K562 (cell line): ENCODE results near the gene SLC1A2. TPM values are rescaled to one million over a fixed set of nuclear protein-coding genes. Genes with fewer than 3 reads are reported as not detected.

ENCODE experiments used
- ATAC-seq: fragments of 200-7000 bp; cut with Tn5 transposase; 3 replicates; pipeline ENCODE4 v1.9.1; 2020; ENCODE audit warnings: moderate library complexity
- BruUV-seq: library from RNA; stranded (reverse); fragments of 400-500 nt; replicated peaks from 2 replicates; lab custom pipeline; 2021; lab: Mats Ljungman, UMichigan
- CTCF ChIA-PET: fragments of 300-600 bp; formaldehyde crosslinking; extraction: SDS; loops from one replicate; lab custom pipeline; 2021; ENCODE audit warnings: low intra/inter-chr PET ratio; lab: Yijun Ruan, JAX
- POLR2A ChIA-PET: fragments of 300-600, 350-650 bp; sonication (Branson Sonifier 250); formaldehyde crosslinking; extraction: SDS; loops from one replicate; lab custom pipeline; 2021; ENCODE audit warnings: antibody characterized with exemption, inconsistent platforms; lab: Yijun Ruan, JAX
- DNase-seq, 4 experiments: peaks; one replicate each; pipeline versions ENCODE4 v3.0.0 to v3.0.0-alpha.2; 2011 to 2018; ENCODE audit warnings: low spot score in 3 of 4, mixed read lengths in 3 of 4; ENCODE audit errors: extremely low read depth in 1 of 4
- FAIRE-seq: peaks from 2 replicates; lab custom pipeline; 2011; peaks lifted over from hg19 to GRCh38; lab: Jason Lieb, UNC
- H2AFZ ChIP-seq: 2 replicates; pipeline ENCODE4 v1.6.0; 2011; ENCODE audit warnings: low read depth, low read length, control low read depth, inconsistent platforms
- H3K27ac ChIP-seq: fragments of 200-600 bp; 3 replicates; pipeline ENCODE4 v1.8.0; 2011; ENCODE audit warnings: low read depth, mild to moderate bottlenecking, control low read depth, inconsistent platforms, low read length, moderate library complexity, mixed read lengths; ENCODE audit errors: extremely low read depth
- H3K27me3 ChIP-seq, 2 experiments: fragments of 300-600 bp in 1 of 2; 2 replicates in 1 of 2; 3 replicates in 1 of 2; pipeline versions ENCODE4 v1.6.0 to v1.8.0; 2011; ENCODE audit warnings: inconsistent platforms in 2 of 2, low read length in 2 of 2, mild to moderate bottlenecking in 1 of 2, mixed read lengths in 1 of 2, moderate library complexity in 1 of 2; ENCODE audit not compliant: control insufficient read depth in 2 of 2, insufficient read depth in 2 of 2
- H3K36me3 ChIP-seq: fragments of 300-600 bp; 3 replicates; pipeline ENCODE4 v1.8.0; 2011; ENCODE audit warnings: mild to moderate bottlenecking, low read length, inconsistent platforms; ENCODE audit not compliant: control insufficient read depth, insufficient read depth
- H3K4me1 ChIP-seq, 2 experiments: fragments of 200-600 bp in 1 of 2; replicated peaks in 1 of 2; 2 replicates in 1 of 2; 3 replicates in 1 of 2; pipeline versions ENCODE4 v1.5.1 to v1.8.0; 2011; ENCODE audit warnings: inconsistent platforms in 2 of 2, low read length in 2 of 2, mild to moderate bottlenecking in 1 of 2, mixed read lengths in 1 of 2, moderate library complexity in 1 of 2; ENCODE audit not compliant: control insufficient read depth in 2 of 2, insufficient read depth in 2 of 2
- H3K4me2 ChIP-seq: 2 replicates; pipeline ENCODE4 v1.6.1; 2011; ENCODE audit warnings: low read length, control low read depth, inconsistent platforms, mixed read lengths; ENCODE audit not compliant: insufficient read depth
- H3K4me3 ChIP-seq: fragments of 200-600 bp; sonication (generic), shearing (Covaris generic); 2 replicates; pipeline ENCODE4 v1.5.1; 2016; ENCODE audit warnings: control low read depth, inconsistent platforms
- H3K79me2 ChIP-seq: fragments of 200-600 bp; 3 replicates; pipeline ENCODE4 v1.8.0; 2011; ENCODE audit warnings: low read length, inconsistent platforms; ENCODE audit not compliant: control insufficient read depth, insufficient read depth
- H3K9ac ChIP-seq, 2 experiments: 2 replicates each; pipeline versions ENCODE4 v1.6.0 to v1.6.1; 2011; ENCODE audit warnings: low read depth in 2 of 2, low read length in 2 of 2, control low read depth in 1 of 2, inconsistent platforms in 1 of 2, mild to moderate bottlenecking in 1 of 2, mixed read lengths in 1 of 2; ENCODE audit not compliant: insufficient read depth in 1 of 2
- H3K9me1 ChIP-seq: one replicate; pipeline ENCODE4 v1.6.0; 2011; ENCODE audit warnings: inconsistent platforms, mild to moderate bottlenecking, low read length, moderate library complexity; ENCODE audit not compliant: control insufficient read depth, insufficient read depth
- H3K9me3 ChIP-seq: replicated peaks from 2 replicates; pipeline ENCODE4 v1.5.1; 2011; ENCODE audit warnings: low read depth, low read length, inconsistent platforms; ENCODE audit not compliant: control insufficient read depth, insufficient read depth
- H4K20me1 ChIP-seq: replicated peaks from 2 replicates; pipeline ENCODE4 v1.6.1; 2011; ENCODE audit warnings: low read length, inconsistent platforms, mixed read lengths; ENCODE audit not compliant: control insufficient read depth, insufficient read depth
- BRF2 ChIP-seq: IDR thresholded peaks from 3 replicates; pipeline ENCODE4 v1.6.1; 2011; ENCODE audit warnings: borderline replicate concordance, mild to moderate bottlenecking; ENCODE audit not compliant: insufficient read length, insufficient read depth
- FOXJ3 ChIP-seq: sonication (generic); formaldehyde crosslinking; IDR thresholded peaks from 2 replicates; pipeline ENCODE4 v1.4.0; 2020; ENCODE audit warnings: mild to moderate bottlenecking, missing genetic modification reagents
- GATA2 ChIP-seq: sonication (generic); formaldehyde crosslinking; IDR thresholded peaks from 2 replicates; pipeline ENCODE4 v1.4.0; 2020; ENCODE audit warnings: mild to moderate bottlenecking, missing genetic modification reagents
- HBP1 ChIP-seq: fragments of 450-650 bp; formaldehyde crosslinking; IDR thresholded peaks from 2 replicates; pipeline ENCODE4 v1.4.0; 2022; ENCODE audit warnings: missing genetic modification characterization
- MXI1 ChIP-seq: IDR thresholded peaks from 2 replicates; pipeline ENCODE4 v1.6.1; 2011; ENCODE audit warnings: low read depth, mild to moderate bottlenecking, improper control_type of control experiment, low read length
- NFYB ChIP-seq: IDR thresholded peaks from 2 replicates; pipeline ENCODE4 v1.6.1; 2011; ENCODE audit warnings: mild to moderate bottlenecking, moderate library complexity; ENCODE audit not compliant: insufficient read length; ENCODE audit errors: extremely low read depth
- NR4A1 ChIP-seq, 2 experiments: fragments of 250-450 bp in 1 of 2; fragments of 450-650 bp in 1 of 2; sonication (Bioruptor Pico) in 1 of 2; IDR thresholded peaks; 2 replicates each; pipeline versions ENCODE4 v1.4.0 to v1.6.1; 2016 to 2020; ENCODE audit warnings: mild to moderate bottlenecking in 2 of 2, missing compliant biosample characterization in 1 of 2, missing genetic modification characterization in 1 of 2, moderate library complexity in 1 of 2
- RBM17 ChIP-seq: fragments of 200-400 bp; formaldehyde crosslinking; IDR thresholded peaks from 2 replicates; pipeline ENCODE4 v1.6.1; 2017; ENCODE audit warnings: low read depth, mild to moderate bottlenecking, low read length, borderline replicate concordance
- TCFL5 ChIP-seq: fragments of 250-450 bp; sonication (Bioruptor Pico); conservative IDR thresholded peaks from 2 replicates; pipeline ENCODE4 v1.6.1; 2021; ENCODE audit warnings: mild to moderate bottlenecking, moderate library complexity, matching md5 sums
- TEAD4 ChIP-seq, 2 experiments: sonication (generic) in 1 of 2; formaldehyde crosslinking in 1 of 2; IDR thresholded peaks; 2 replicates each; pipeline versions ENCODE4 v1.6.1 to v1.8.0; 2012 to 2022; ENCODE audit warnings: borderline replicate concordance in 1 of 2, inconsistent platforms in 1 of 2, low read length in 1 of 2, mild to moderate bottlenecking in 1 of 2, missing genetic modification reagents in 1 of 2
- ZC3H4 ChIP-seq: sonication (generic); formaldehyde crosslinking; IDR thresholded peaks from 2 replicates; pipeline ENCODE4 v1.9.0; 2021; ENCODE audit warnings: missing genetic modification reagents, borderline replicate concordance
- ZNF224 ChIP-seq: sonication (generic); formaldehyde crosslinking; IDR thresholded peaks from 2 replicates; pipeline ENCODE4 v1.8.0; 2022; ENCODE audit warnings: mild to moderate bottlenecking, missing genetic modification reagents
- ZNF316 ChIP-seq: fragments of 450-650 bp; IDR thresholded peaks from 2 replicates; pipeline ENCODE4 v1.6.1; 2016
- ZNF75A ChIP-seq: fragments of 450-650 bp; formaldehyde crosslinking; IDR thresholded peaks from 2 replicates; pipeline ENCODE4 v1.4.0; 2020; ENCODE audit warnings: mild to moderate bottlenecking
- WGBS: fragments of 100-300 bp; shearing (Covaris generic); methylation state at CpG from one replicate; pipeline ENCODE4 v1.1.6; 2016; ENCODE audit warnings: low coverage, mixed read lengths; ENCODE audit not compliant: insufficient coverage; ENCODE audit errors: missing lambda C conversion rate; 5-methylcytosine and 5-hydroxymethylcytosine counted together
- in situ Hi-C: fragments of 300-500 bp; cut with MboI; formaldehyde crosslinking; loops from 4 replicates; pipeline ENCODE4 v1.15.0; 2018; ENCODE audit warnings: inconsistent platforms, mixed read lengths
- intact Hi-C: fragments of 100-400 bp; cut with micrococcal nuclease; formaldehyde crosslinking; loops from 2 replicates; pipeline ENCODE4 v1.14.2; 2022
- polyA plus RNA-seq, 8 experiments: library from polyadenylated mRNA; depleted of rRNA in 4 of 8; stranded (reverse) in 5 of 8; unstranded in 3 of 8; fragments of >200 nt; fragmentation: Nextera tagmentation in 2 of 8; fragmentation: Illumina TruSeq in 1 of 8; extraction: Ambion mirVana in 2 of 8; extraction: Trizol in 1 of 8; gene quantifications; 2 replicates each; pipeline versions ENCODE4 v1.2.1 to v1.2.3, GENCODE V29; 2011 to 2014; ENCODE audit warnings: inconsistent platforms in 1 of 8, missing spikeins in 1 of 8
- total RNA-seq, 7 experiments: library from RNA; depleted of rRNA in 6 of 7; stranded (reverse); fragments of >200 nt in 6 of 7; fragmentation: Illumina TruSeq in 2 of 7; extraction: Trizol in 2 of 7; gene quantifications; 2 replicates each; pipeline versions ENCODE4 v1.2.1 to v1.2.3, GENCODE V29; 2011 to 2021; ENCODE audit warnings: low replicate concordance in 1 of 7

The SLC1A2 gene
- total and polyA plus RNA-seq, 9 of the 15 experiments (the other 6 are each of a cell fraction or from before 2014, with no cell fraction given) = 0.03 to 0.07 (median 0.04) TPM; not detected in 5

GRCh38 chr11:35346472-35347156, 72.7 kb downstream of the SLC1A2 start:
- no TSS peak for BruUV-seq
- CTCF ChIA-PET = no interaction called here
- Histone ChIP-seq H3K9me3 (no peaks in the 10 kb centered on the region), H3K4me2 (no peak overlapping the region), H3K79me2 (no peaks in the 10 kb centered on the region), H3K9me1 (no peaks in the 10 kb centered on the region), H3K9ac (no peak overlapping the region), H3K4me3 (no peak overlapping the region), H3K27ac (no peak overlapping the region), H3K4me1 (peaks cover 0 to 27% of the 10 kb centered on the region in 2 experiments; a peak in 3 of 5 replicates), H3K27me3 (no peaks in the 10 kb centered on the region), H3K36me3 (no peaks in the 10 kb centered on the region), H2AFZ (no peak overlapping the region), H4K20me1 (no peaks in the 10 kb centered on the region)
- intact Hi-C loops (no loop called here), in situ Hi-C loops (no loop called here)
- POLR2A ChIA-PET = interaction anchor here (0.6 kb wide), 3 partner anchors 12 to 316 kb away, joined by 3 to 4 read pairs (median 3); no protein-coding TSS in a partner anchor
- no peak for DNase-seq
- FAIRE-seq = no peak
- no peak for TF ChIP-seq NR4A1 (CRISPR knock-in tag; IDR thresholded peaks at IDR 0.05)
- no peak for TF ChIP-seq NR4A1 (tag; IDR thresholded peaks at IDR 0.05)
- TF ChIP-seq TCFL5 (CRISPR knock-in tag) = no peak
- no peak for TF ChIP-seq ZC3H4 (CRISPR knock-in tag)
- TF ChIP-seq ZNF316 = no peak
- TF ChIP-seq MXI1 = no peak
- TF ChIP-seq HBP1 (CRISPR knock-in tag) = no peak
- no peak for TF ChIP-seq ZNF75A (CRISPR knock-in tag)
- TF ChIP-seq ZNF224 (CRISPR knock-in tag) = no peak
- no peak for TF ChIP-seq RBM17
- no peak for TF ChIP-seq NFYB
- no peak for TF ChIP-seq TEAD4 (IDR thresholded peaks at IDR 0.05; ENCODE audit: low read length)
- TF ChIP-seq TEAD4 (CRISPR knock-in tag; IDR thresholded peaks at IDR 0.05; ENCODE audit: borderline replicate concordance) = no peak
- TF ChIP-seq BRF2 = no peak
- no peak for TF ChIP-seq FOXJ3 (CRISPR knock-in tag)
- TF ChIP-seq GATA2 (CRISPR knock-in tag) = no peak
- ATAC-seq = no peak
- WGBS = 25% methylated on average over 6 of the region's 6 CpGs
